Sigmoid colon (tissue), 7 donors: ENCODE results near the gene PDHX. TPM values are rescaled to one million over a fixed set of nuclear protein-coding genes. Genes with fewer than 3 reads are reported as not detected.

ENCODE experiments used
- DNase-seq: peaks from one replicate; pipeline ENCODE4 v3.0.0-alpha.2; 2019
- H3K27ac ChIP-seq, 4 donors: fragments of 200-600 bp; sonication (generic); one replicate each; pipeline ENCODE4 v1.5.1; 2016 to 2019; ENCODE audit warnings: mild to moderate bottlenecking in 1 of 4
- H3K27me3 ChIP-seq, 3 donors: fragments of 200-600 bp; sonication (generic); one replicate each; pipeline ENCODE4 v1.5.1; 2019; ENCODE audit warnings: mild to moderate bottlenecking in 1 of 3
- H3K36me3 ChIP-seq, 4 donors: fragments of 200-600 bp; sonication (generic); one replicate each; pipeline ENCODE4 v1.5.1; 2016 to 2019
- H3K4me1 ChIP-seq, 4 donors: fragments of 200-600 bp; sonication (generic); one replicate each; pipeline ENCODE4 v1.5.1; 2017 to 2019
- H3K4me3 ChIP-seq, 4 donors: fragments of 200-600 bp; sonication (generic); one replicate each; pipeline ENCODE4 v1.5.1; 2017 to 2019; ENCODE audit warnings: mild to moderate bottlenecking in 2 of 4, moderate library complexity in 1 of 4
- H3K9me3 ChIP-seq, 4 donors: fragments of 200-600 bp in 3 of 4; sonication (generic) in 3 of 4; one replicate each; pipeline versions ENCODE4 v1.5.1 to v1.6.1; 2013 to 2019
- EP300 ChIP-seq, 4 donors: sonication (generic); formaldehyde crosslinking; IDR thresholded peaks; one replicate each; pipeline ENCODE4 v1.6.1; 2017; ENCODE audit warnings: antibody characterized with exemption in 4 of 4
- POLR2A ChIP-seq, 2 donors: fragments of 450-650 bp; IDR thresholded peaks; one replicate each; pipeline ENCODE4 v1.6.1; 2016; ENCODE audit warnings: antibody characterized with exemption in 2 of 2, mild to moderate bottlenecking in 2 of 2, moderate library complexity in 2 of 2
- POLR2AphosphoS5 ChIP-seq, 4 donors: sonication (generic); formaldehyde crosslinking; IDR thresholded peaks; one replicate each; pipeline ENCODE4 v1.6.1; 2017; ENCODE audit warnings: antibody characterized with exemption in 4 of 4
- WGBS, 2 donors: extraction: QIAGEN DNeasy Blood & Tissue Kit; methylation state at CpG; one replicate each; pipeline ENCODE4 v1.1.7; 2013; 5-methylcytosine and 5-hydroxymethylcytosine counted together
- intact Hi-C: fragments of 100-400 bp; cut with DNase I; formaldehyde crosslinking; loops from one replicate; pipeline ENCODE4 v1.15.1; 2023
- polyA plus RNA-seq, 3 donors: library from polyadenylated mRNA; stranded (reverse); fragments of 200-250 nt; gene quantifications; one replicate each; pipeline ENCODE4 v1.2.3, GENCODE V29; 2013
- total RNA-seq, 4 donors: library from RNA; depleted of rRNA; stranded (reverse); fragments of >200 nt; gene quantifications; one replicate each; pipeline ENCODE4 v1.1.0, GENCODE V29; 2016
- TF ChIP-seq, protein P1 (sequence below), 4 experiments: fragments of 450-650 bp in 3 of 4; fragments of 200-600 bp in 1 of 4; IDR thresholded peaks; one replicate each; pipeline ENCODE4 v1.5.1; 2016 to 2019; ENCODE audit warnings: antibody characterized with exemption in 4 of 4, mild to moderate bottlenecking in 3 of 4, moderate library complexity in 2 of 4
- donor health status: healthy with polysubstance abuse.
- donor health status: Bipolar disorder and iron deficiency.
- donor health status: healthy.

The PDHX gene
- total and polyA plus RNA-seq, 7 donors = 22.2 to 41.4 (median 29.6) TPM

DNA sequence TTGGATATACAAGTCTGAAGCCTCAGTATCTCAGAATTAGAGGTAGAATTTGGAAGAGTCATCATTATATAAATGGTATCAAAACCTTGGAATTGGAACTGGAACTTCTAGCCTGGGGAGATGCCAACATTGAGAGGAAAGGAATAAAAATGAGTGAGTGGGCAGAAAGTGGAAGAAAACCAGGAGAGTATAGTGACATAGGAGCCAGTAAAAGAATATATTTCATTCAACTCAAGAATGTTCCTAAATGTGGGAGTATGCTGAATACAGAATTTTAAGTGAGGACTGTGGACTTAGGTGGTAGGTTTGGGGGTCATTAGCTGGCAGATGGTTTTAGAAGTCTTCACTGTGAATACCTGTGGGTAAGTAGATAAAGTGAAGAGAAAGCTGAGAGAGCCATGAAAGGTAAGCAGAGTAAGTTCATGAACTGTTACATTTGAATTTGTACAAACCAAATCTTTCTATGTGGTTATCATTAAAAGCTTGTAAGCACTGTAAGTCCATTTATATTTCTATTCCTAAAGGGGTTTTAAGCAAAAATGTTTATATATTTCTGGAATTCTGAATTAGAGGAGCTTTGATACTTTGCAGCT lies 60.2 kb downstream of the PDHX start:
- intact Hi-C loops = no loop called here
- TF ChIP-seq POLR2A (IDR thresholded peaks at IDR 0.05) (no peak), POLR2AphosphoS5 (IDR thresholded peaks at IDR 0.05) (no peak), EP300 (IDR thresholded peaks at IDR 0.05) (no peak)
- TF ChIP-seq, protein P1, sequence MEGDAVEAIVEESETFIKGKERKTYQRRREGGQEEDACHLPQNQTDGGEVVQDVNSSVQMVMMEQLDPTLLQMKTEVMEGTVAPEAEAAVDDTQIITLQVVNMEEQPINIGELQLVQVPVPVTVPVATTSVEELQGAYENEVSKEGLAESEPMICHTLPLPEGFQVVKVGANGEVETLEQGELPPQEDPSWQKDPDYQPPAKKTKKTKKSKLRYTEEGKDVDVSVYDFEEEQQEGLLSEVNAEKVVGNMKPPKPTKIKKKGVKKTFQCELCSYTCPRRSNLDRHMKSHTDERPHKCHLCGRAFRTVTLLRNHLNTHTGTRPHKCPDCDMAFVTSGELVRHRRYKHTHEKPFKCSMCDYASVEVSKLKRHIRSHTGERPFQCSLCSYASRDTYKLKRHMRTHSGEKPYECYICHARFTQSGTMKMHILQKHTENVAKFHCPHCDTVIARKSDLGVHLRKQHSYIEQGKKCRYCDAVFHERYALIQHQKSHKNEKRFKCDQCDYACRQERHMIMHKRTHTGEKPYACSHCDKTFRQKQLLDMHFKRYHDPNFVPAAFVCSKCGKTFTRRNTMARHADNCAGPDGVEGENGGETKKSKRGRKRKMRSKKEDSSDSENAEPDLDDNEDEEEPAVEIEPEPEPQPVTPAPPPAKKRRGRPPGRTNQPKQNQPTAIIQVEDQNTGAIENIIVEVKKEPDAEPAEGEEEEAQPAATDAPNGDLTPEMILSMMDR (IDR thresholded peaks at IDR 0.05) = no peak
- Histone ChIP-seq H3K27ac (peak overlapping the region in 2 of 4 donors; percentile 19 to 44), H3K4me1 (peaks cover 0 to 34% (median 22%) of the 10 kb centered on the region in 4 donors), H3K4me3 (no peak overlapping the region), H3K9me3 (peaks cover 0 to 1% (median 0%) of the 10 kb centered on the region in 4 donors), H3K27me3 (no peaks in the 10 kb centered on the region), H3K36me3 (peaks cover 0 to 37% (median 3%) of the 10 kb centered on the region in 4 donors)
- DNase-seq = no peak

DNA sequence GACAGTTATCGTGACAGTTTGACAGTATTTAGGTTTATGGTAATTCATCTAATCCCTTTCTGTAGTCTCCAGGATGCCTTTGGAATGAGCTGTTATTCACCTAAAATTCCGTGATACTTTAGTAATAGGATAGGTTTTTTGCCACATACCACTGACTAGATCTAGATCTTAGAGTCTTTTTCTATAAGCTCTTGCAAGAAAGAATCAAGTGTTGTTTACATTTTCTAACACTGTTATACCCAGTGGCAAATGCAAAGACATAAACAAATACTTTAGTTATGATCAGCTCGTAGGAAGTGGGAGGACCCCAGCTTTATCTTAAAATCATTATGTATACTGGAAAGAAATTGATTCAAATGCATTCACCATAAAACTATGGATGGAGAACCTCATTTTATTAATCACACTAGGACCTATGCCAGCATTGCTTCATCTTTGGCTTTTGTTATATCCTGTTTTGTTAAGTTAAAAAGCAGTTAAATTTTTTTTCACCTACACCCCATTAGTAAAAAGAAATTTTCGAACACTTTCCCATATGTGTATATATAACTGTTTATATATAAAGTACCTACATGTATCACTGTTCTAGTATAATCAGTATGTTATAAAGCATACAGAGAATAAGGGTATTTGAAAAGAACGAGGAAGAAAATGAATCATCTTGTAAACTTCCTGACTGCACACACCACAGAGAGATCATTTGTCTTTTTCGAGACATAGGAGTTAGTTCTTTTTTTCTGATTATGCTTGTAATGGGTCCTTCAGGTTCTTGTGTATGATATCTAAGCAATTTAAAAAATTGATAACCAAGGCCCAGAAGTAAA lies 60.9 kb downstream of the PDHX start:
- Histone ChIP-seq H3K27me3 (no peaks in the 10 kb centered on the region), H3K4me1 (peaks cover 0 to 34% (median 22%) of the 10 kb centered on the region in 4 donors), H3K27ac (peak overlapping the region in 3 of 4 donors; percentile 24 to 44 (median 31)), H3K36me3 (peaks cover 0 to 33% (median 3%) of the 10 kb centered on the region in 4 donors), H3K4me3 (no peak overlapping the region), H3K9me3 (peaks cover 0 to 1% (median 0%) of the 10 kb centered on the region in 4 donors)
- TF ChIP-seq, protein P1 (IDR thresholded peaks at IDR 0.05) = no peak
- TF ChIP-seq POLR2AphosphoS5 (IDR thresholded peaks at IDR 0.05) (no peak), EP300 (IDR thresholded peaks at IDR 0.05) (no peak), POLR2A (IDR thresholded peaks at IDR 0.05) (no peak)
- no peak for DNase-seq
- intact Hi-C loops = no loop called here
- WGBS, 2 donors = 39 to 48% methylated on average over 6 of the region's 6 CpGs

DNA sequence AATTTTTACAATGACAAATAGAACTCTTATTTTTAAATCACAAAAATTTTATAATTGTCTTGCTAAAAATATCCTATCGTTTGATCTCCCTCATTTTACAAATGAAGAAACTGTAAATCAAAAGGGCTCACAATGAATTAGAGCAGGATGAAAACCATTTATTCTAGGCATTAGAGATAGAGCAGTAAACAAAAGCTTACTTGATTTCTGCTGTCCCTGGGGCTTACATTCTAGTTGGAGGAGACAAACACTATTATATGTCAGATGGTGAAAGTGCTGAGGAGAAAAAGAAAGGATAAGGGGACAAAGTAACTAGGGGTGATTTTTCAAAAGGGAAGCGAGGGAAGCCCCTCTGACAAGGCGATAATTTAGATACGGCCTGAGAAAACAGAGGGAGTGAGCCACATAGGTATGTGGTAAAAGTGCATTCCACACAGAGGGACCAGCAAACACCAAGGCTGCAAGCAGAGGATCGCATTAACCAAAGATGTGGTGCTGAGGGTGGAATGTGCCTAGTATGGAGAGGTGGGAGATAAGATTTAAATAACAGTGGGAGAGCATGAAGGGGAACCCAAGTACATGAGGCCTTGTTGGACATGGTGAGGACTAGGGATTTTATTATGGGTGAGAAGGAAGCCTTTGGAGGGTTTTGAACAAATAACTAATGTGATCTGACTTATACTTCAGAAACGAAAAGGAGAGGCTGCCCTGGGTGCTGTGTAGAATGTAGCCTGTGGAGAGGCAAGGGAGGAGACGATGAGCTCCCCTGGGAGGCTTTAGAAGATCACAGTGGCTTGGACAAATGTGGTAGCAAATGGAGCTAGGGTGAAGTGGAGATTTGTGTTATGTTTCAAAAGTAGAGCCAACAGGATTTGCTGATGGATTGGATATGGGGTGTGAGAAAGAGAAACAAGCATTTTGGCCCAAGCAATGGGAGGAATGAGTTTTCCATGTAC lies 62.1 kb downstream of the PDHX start:
- peaks cover 0 to 29% (median 3%) of the 10 kb centered on the region in 4 donors for H3K36me3 ChIP-seq
- peaks cover 0 to 1% (median 0%) of the 10 kb centered on the region in 4 donors for H3K9me3 ChIP-seq
- intact Hi-C loops = no loop called here
- peak overlapping the region in 1 of 4 donors; percentile 24 for H3K27ac ChIP-seq
- 90 to 93% methylated on average over 7 of the region's 7 CpGs for WGBS, 2 donors
- no peaks in the 10 kb centered on the region for H3K27me3 ChIP-seq
- TF ChIP-seq EP300 (IDR thresholded peaks at IDR 0.05) = no peak
- TF ChIP-seq POLR2A (IDR thresholded peaks at IDR 0.05) = no peak
- TF ChIP-seq, protein P1 (IDR thresholded peaks at IDR 0.05) = no peak
- no peak for TF ChIP-seq POLR2AphosphoS5 (IDR thresholded peaks at IDR 0.05)
- H3K4me3 ChIP-seq = no peak overlapping the region
- no peak for DNase-seq
- H3K4me1 ChIP-seq = peaks cover 0 to 30% (median 20%) of the 10 kb centered on the region in 4 donors

DNA sequence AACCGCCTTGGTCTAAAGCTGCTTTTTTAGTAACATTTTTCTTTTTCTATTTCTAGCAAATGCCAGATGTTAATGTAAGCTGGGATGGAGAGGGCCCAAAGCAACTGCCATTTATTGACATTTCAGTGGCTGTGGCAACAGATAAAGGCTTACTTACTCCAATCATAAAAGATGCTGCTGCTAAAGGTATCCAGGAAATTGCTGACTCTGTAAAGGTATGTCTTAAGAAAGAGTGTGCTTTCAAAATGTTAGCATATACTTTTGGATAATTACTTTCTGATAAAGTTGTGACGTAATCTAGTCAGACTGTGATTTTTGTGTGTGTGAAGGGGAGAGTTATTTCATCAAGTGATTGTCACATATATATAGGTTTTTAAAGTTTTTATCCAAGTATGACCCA lies 68.1 kb downstream of the PDHX start:
- peaks cover 0 to 1% (median 0%) of the 10 kb centered on the region in 4 donors for H3K9me3 ChIP-seq
- WGBS, 2 donors = 95 to 97% methylated on average over 2 of the region's 2 CpGs
- TF ChIP-seq POLR2AphosphoS5 (IDR thresholded peaks at IDR 0.05) (no peak), POLR2A (IDR thresholded peaks at IDR 0.05) (no peak), EP300 (IDR thresholded peaks at IDR 0.05) (no peak)
- TF ChIP-seq, protein P1 (IDR thresholded peaks at IDR 0.05) = no peak
- DNase-seq = no peak
- no peak overlapping the region for H3K4me3 ChIP-seq
- no peaks in the 10 kb centered on the region for H3K4me1 ChIP-seq
- intact Hi-C loops = loop anchor here (10.0 kb wide), 1 partner anchor 50 kb away; no protein-coding TSS in a partner anchor
- no peaks in the 10 kb centered on the region for H3K27me3 ChIP-seq
- no peak overlapping the region for H3K27ac ChIP-seq
- H3K36me3 ChIP-seq = peaks cover 0 to 38% (median 12%) of the 10 kb centered on the region in 4 donors
